Inflammatory macrophage (primary cell): ENCODE results near the gene NTNG1.

Experiments used
- DNase-seq, 2 donors: peaks; one replicate each; pipeline ENCODE4 v3.0.0-alpha.2; 2020 to 2022

NTNG1 gene

GRCh38 chr1:107344268-107344760 is 203.5 kb downstream of the NTNG1 start:
- DNase-seq = no peak

DNA sequence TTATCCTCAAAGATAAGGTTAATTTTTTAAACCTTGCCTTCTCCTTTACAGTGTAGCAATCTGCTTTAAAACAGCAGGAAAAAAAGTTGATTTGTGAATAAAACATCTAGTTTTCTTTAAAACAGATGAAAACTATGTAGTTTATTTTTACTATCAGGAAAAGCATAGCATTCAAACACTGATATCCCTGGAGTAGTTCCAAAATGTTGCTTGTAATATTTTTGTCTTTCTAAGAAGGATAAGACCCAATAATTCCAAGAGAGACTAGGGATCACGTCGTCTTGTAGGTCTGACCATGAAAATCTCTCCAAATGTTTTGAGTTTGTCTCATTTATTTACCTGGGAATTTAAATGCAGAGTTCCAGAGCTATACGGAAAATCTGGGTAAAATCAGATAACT is 204.0 kb downstream of the NTNG1 start:
- DNase-seq = no peak

GRCh38 chr1:107352850-107353249 is 212.0 kb downstream of the NTNG1 start:
- DNase-seq = no peak

DNA sequence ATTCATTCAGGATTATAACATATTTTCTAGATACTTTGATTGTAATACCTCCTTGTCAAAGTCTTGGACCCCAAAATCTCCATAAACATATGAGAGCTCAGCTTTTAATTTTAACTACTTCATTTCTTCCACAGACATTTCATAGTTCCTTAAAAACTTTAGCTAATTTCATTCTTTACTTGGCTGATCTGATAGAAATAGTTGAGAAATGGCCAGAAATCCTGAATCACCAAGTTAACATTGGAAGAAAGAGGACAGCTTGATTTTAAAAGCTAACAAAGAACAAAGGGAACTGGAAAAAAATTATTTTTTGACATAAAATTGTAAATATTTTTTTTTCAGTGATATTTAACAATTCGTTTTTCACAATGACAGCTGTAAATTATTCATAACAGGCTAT is 216.5 kb downstream of the NTNG1 start:
- DNase-seq = no peak

DNA sequence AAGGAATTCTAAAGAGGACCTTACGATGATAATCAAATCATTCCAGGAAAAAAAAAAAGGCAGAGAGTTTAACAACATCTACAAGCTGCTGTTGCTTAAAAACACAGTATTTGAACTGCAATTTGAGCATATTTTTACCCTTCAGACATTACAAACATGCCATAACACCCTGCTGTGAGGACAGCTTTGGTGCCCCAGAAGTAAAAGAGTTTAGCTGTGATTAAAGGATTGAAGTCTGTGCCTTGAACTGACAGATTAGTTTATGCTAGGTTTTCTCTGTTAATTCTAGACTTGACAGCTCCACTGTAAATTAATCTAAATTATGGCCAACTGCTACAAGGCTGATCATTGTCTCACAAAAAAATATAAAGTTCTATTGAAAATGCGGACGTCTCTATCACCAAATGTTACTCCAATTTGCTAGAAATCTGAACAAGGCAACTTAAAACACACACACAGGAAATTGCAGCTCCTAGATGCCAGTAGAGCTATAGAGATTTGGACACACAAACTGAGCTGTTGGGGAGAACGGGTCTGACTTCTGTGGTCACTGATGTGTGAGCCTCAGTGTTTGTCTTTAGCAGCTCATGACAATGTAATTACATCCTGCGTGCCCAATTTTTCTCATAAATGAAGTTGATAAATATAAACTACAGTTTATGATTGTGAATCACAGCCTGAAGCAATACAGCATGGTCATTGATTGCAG is 217.9 kb downstream of the NTNG1 start:
- DNase-seq = no peak

DNA sequence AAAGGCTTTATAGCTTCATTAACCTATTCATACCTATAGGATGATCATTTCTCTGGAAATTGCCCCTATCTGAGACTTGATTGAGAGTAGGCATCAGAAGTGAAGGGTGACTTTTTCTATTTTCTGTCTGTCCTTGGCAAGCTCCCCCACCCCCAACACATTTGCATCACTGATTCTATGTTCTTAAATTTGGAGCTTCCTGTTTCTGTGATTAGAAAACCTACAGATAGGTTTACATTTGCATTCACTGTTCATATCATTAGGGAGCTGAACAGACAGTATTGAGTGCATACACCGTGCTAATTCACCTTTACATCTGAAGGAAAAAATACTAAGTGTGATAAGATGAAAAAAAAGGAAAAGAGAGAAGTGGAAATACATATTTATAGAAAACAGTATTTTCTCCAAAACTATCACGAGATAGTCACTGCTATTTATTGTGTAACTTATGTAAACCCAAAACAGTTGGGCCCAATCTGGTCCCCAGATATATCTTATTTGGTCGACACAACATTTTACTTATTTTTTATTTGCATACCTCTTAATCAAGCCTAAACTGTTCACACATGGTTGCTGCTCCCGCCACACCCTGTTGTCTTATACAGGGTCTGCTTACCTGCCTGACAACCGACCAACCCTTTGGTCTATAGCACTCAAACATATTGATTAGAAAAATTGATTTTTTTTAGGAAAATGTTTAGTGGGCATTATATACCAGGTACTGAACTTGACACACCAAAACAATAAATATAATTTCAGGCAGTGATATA is 218.8 kb downstream of the NTNG1 start:
- no peak for DNase-seq

- no peak for DNase-seq
These were observed 221.8 kb downstream of the NTNG1 start for GRCh38 chr1:107362468-107363140.

GRCh38 chr1:107363154-107363553 is 222.3 kb downstream of the NTNG1 start:
- DNase-seq = no peak

- no peak for DNase-seq
These were observed 224.8 kb downstream of the NTNG1 start for GRCh38 chr1:107365527-107366240.

DNA sequence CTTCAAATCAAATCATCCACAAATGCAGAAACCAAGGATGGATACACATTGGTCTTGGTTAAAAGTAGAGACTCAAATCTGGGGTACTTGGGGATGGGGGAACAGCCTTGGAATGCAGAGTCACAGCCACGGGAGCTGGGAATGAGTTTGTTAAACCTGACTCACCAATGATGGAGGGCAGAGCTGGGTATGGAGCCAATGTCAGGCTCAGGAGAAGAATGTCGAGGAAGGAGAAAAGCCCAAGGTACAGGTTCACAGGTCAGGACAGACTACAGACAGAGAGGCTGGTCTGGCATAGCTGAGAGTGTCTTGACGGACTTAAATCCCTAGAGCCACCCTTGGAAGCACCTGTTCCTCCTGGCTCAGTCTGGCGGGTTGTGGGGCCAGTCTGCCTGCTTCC is 237.6 kb downstream of the NTNG1 start:
- DNase-seq = no peak

DNA sequence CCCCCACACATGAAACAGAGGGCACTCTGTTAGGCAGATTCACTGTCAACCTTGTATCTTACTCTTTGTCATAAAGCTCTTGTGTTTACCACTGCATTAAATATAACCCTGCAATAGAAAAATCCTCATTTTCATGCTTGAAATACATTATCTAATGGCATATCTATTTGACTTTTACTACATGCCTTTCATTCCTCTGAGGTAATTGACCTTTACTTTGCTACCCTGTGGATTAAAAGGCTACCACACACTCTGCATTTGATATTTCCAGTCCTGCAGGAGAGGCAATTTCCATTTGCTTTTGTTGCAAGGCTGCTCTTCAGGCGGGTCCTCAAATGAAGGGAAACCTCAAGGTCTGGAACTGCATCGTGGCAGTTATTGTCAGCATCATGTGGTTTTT is 238.0 kb downstream of the NTNG1 start:
- no peak for DNase-seq

DNA sequence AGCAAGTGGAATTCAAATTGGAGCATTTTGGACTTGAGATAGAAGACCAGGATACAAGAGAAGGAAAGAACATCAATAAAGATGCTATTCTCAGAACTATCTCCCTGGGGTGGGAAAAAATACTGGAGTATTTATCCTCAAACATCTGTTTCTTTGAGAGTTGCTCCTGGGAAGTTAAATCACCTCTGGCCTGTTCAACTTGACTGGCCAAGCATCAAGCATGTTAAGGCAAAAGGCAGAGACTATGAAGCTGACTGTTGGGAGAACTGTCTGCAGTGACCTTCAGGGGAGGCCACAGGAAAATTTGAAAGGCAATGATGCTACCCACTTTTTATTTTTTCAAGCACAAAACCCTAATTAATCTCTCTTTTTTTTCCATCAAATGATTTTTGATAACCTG is 239.0 kb downstream of the NTNG1 start:
- DNase-seq = no peak

DNA sequence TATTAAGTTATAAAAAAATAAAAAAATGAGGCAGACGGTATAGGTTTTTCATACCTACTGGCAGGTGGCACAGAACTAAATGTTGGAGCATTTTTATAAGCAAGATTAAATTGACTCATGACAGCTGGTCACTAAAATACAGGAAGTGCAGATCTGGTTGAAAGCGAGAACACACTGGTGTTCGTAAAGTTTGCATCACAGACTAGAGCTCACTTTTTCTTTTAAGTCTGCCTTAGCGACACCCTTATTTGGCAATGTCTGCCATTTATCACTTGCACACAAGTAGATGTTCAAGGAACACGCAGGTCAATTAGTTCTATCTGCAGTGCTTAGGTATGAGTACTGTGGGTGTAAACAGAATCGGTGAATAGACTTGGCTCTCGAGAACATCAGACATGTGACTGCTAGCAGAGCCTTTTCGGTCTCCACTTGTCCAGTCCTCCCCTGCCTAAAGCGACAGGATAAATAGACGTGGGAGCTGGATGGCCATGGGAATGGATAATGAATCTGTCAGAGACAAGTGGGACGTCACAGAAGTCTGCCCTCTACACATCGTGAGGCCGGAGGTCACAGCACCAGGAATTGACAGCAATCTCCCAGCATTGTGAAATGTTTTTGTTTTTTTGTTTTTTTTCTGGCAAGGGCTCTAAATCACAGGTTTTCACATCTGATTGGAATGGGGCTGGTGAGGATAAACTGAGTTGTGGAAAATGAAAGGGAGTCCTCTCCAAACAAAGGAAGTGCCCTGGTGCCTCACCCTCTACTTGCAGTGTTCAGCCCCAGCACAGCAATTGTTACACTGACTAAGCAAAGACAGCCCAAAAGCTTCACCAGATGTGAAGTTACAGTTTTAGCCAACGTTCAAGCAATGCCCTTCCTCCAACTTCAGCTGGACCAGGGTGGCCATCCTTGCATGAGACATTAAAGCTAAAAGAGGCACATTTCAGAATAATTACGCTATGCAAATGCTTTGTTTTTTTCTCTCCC is 248.9 kb downstream of the NTNG1 start:
- DNase-seq = no peak

GRCh38 chr1:107394301-107394700 is 253.5 kb downstream of the NTNG1 start:
- no peak for DNase-seq

DNA sequence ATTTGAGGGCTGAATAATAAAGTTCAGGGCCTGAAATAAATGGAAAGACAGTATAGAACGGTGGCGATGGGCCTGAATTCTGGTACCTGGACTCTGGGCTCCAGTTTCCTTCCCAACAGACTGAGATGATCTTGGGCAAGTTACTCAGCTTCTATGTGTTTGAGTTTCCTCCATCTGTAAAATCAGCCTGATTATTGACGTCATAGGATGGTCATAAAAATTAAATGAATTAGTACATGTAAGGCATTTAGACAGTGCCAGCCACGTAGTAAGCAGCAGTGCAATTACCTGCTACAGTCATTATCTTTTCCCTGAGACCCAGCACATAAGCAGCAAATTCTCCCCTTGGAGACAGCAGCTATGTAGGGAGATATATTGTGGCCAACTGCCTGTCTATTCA is 260.9 kb downstream of the NTNG1 start:
- DNase-seq = no peak

- DNase-seq = no peak
These were observed 263.9 kb downstream of the NTNG1 start for GRCh38 chr1:107404756-107405155.

- peak; percentile 13 to 76 for DNase-seq
These were observed 264.4 kb downstream of the NTNG1 start for GRCh38 chr1:107405236-107405635.

GRCh38 chr1:107407011-107407410 is 266.2 kb downstream of the NTNG1 start:
- DNase-seq = no peak

DNA sequence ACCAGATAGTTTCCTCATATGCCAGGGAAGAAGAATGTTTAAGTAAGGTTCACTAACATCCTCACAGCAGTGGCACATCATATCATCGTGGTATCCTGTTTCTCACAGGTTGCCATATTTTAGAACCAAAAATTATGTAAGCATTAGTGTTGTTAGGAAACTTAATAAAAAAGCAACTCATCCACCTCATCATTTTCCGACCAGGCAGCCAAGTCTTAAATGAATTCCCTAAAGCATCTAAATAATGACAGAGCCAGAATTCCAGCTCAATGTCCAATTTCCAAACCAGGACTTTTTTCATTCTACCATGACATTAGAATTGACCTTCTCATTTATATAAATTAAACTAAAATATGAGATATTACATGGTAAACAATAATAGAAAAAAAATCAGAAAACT is 272.7 kb downstream of the NTNG1 start:
- no peak for DNase-seq

GRCh38 chr1:107413951-107414350 is 273.1 kb downstream of the NTNG1 start:
- DNase-seq = no peak

DNA sequence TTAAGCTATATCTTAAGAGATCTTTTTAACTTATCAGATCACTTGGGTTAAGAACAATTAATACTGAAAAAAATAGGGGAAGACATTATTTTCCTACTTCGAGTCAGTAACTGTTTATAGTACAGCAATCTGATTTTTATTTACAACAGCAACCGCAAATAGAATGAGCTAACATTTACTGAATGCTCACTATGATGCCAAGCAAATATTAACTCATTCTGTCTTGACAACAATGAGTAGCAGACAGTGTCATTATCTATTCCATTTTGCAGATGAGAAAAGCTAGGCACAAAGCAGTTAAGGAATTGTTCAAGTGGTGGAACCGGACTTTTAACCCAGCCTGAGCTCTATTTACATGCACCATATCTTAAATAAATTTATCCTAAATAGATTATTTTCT is 273.7 kb downstream of the NTNG1 start:
- no peak for DNase-seq

GRCh38 chr1:107415241-107415640 is 274.4 kb downstream of the NTNG1 start:
- DNase-seq = no peak
